Measurements from ENCODE around the gene AIMP2.

AIMP2 gene

GRCh38 chr7:6015917-6016652 lies 7.0 kb downstream of the AIMP2 start:
- H3K9ac ChIP-seq (ENCODE audit: low read depth, low read length), result no peak overlapping the region
- no peaks in the 10 kb centered on the region for H3K9me3 ChIP-seq (ENCODE audit: control insufficient read depth, insufficient read depth, low read length)
- peaks cover 25% of the 10 kb centered on the region for H3K36me3 ChIP-seq (ENCODE audit: insufficient read depth, low read length)
- no peaks in the 10 kb centered on the region for H3K4me1 ChIP-seq (ENCODE audit: insufficient read depth, low read length)

DNA sequence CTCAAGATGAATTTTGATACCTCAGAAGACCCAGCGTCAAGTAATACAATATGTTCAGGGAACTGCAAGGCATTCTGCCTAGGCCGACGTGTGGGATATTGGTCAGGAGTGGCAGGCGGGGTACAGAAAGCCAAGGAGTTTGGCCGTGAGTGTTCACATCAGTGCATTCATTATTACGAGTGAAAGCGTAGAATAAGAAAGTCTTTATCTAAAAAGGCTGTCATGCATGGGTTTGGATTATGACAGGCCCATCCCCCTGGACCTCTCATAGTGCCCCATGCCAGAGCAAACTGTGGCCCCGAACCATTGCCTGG lies 7.5 kb downstream of the AIMP2 start:
- no peaks in the 10 kb centered on the region for H3K4me1 ChIP-seq (ENCODE audit: insufficient read depth, low read length)
- H3K9ac ChIP-seq (ENCODE audit: low read depth, low read length), result no peak overlapping the region
- H3K9me3 ChIP-seq (ENCODE audit: control insufficient read depth, insufficient read depth, low read length), result no peaks in the 10 kb centered on the region
- peaks cover 26% of the 10 kb centered on the region for H3K36me3 ChIP-seq (ENCODE audit: insufficient read depth, low read length)

DNA sequence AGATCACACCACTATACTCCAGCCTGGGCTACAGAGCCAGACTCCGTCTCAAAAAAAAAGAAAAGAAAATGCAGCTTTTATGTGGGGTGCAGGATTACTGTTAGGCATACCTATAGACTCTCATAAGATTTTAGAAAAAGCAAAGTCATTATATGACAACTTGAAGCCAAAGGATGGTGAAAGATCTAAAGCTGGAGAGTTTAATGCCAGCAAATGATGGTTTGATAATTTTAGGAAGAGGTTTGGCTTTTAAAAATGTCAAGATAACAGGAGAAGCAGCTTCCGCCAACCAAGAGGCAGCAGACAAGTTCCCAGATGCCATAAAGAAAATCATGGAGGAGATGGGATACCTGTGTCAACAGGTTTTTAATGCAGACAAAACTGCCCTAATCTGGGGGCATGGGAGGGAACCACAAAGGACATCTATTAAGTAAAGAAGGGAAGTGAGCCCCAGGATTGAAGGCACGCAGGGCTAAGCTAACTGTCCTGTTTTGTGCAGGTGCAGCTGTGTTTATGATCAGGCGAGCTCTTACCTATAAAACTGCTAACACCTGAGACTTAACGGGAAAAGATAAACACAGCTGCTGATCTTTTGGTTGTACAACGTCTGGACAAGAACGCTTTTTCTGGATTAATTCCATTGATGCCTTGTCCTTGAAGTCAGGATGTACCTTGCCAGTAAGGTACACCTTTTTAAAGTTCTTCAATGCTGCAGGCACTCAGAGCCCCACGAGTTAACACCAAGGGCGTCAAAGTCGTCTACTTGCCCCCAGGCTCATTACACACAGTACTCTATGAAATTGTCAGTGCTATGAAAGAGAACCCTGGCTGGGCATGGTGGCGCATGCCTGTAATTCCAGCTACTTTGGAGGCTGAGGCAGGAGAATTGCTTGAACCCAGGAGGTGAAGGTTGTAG lies 11.6 kb downstream of the AIMP2 start:
- no peak overlapping the region for H3K9ac ChIP-seq (ENCODE audit: low read depth, low read length)
- no peaks in the 10 kb centered on the region for H3K9me3 ChIP-seq (ENCODE audit: control insufficient read depth, insufficient read depth, low read length)
- no peaks in the 10 kb centered on the region for H3K4me1 ChIP-seq (ENCODE audit: insufficient read depth, low read length)
- peaks cover 43% of the 10 kb centered on the region for H3K36me3 ChIP-seq (ENCODE audit: insufficient read depth, low read length)

DNA sequence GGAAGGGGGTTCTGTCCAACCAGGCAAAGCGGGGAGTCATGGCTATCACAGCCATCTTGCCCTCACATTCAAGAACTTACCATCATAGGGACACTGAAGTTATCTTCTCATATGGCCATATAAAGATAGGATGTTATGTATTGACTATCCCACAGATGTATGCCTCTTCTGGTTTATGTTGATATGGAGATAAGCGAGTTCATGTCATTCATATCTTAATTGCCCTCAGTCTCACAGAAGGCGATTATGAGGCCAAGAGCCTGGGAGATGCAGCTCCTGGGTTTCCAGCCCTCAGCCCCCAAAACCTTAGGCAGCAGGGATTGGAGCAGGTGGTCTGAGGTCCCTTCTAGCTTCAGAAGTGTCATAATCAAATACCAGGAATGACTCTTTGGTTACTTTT lies 13.6 kb downstream of the AIMP2 start:
- Histone ChIP-seq H3K9ac (ENCODE audit: low read depth, low read length) (no peak overlapping the region), H3K36me3 (ENCODE audit: insufficient read depth, low read length) (peaks cover 36% of the 10 kb centered on the region), H3K4me1 (ENCODE audit: insufficient read depth, low read length) (no peaks in the 10 kb centered on the region), H3K9me3 (ENCODE audit: control insufficient read depth, insufficient read depth, low read length) (no peaks in the 10 kb centered on the region)

DNA sequence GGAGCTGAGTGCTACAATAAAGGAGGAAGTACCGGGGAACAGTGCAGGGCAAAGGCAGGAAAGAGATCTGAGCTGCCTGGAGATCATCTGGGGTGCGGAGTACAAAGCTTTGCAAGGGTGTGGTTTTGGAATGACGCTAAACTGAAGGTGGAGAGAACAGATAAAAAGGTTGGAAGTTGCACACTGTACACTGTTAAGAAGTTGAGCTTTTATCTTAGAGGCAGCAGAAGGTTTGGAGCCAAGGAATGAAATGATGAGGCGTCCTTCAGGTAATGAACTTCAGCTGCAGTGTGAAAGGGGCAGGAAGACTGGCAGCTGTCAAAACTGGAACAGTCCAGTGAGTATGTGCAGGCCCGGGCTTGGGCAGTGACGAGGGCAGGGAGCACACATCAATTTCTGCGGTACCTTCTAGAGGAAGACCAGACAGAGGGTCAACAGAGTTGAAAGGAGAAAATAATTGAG lies 14.9 kb downstream of the AIMP2 start:
- H3K36me3 ChIP-seq (ENCODE audit: insufficient read depth, low read length), result peaks cover 32% of the 10 kb centered on the region
- H3K9ac ChIP-seq (ENCODE audit: low read depth, low read length), result no peak overlapping the region
- H3K4me1 ChIP-seq (ENCODE audit: insufficient read depth, low read length), result no peaks in the 10 kb centered on the region
- H3K9me3 ChIP-seq (ENCODE audit: control insufficient read depth, insufficient read depth, low read length), result no peaks in the 10 kb centered on the region

DNA sequence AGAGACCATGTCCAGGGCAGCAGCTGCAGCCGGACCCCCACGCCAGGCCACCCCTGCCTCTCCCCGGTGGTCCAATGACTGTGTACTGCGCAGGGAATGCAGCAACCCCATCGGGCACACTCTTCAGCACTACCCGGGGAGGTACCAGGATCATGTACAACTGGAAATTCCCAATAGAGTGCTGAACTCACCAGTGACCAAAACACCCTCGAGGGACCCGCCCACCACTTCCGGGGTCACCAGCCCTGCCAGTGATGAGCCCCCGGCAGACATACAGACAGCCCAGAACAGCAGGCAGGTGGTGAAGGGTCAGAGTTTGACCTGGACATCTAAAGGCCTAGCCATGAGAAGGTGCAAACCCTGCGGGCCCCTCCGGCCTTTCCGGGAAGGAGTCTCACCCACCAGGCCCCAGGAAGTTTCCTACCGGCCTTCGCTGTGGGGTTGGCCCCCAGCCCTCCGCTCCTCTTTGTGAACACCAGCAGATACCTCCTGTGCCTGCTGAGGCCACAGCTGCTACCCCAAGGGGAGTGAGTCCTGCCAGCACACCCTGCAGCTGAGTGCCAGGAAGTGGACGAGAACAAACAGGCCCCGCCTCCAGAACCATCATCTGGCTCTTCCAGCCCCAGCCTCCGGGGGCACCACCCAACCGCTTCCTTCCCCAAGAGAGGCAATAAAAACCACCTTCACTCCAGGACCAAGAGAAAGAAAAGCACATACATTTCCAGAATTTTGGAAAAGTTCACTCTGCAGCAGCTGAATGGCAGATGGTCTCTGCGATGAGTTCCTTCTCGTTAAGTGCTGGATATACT lies 17.1 kb downstream of the AIMP2 start:
- H3K36me3 ChIP-seq (ENCODE audit: insufficient read depth, low read length), result peaks cover 22% of the 10 kb centered on the region
- H3K9me3 ChIP-seq (ENCODE audit: control insufficient read depth, insufficient read depth, low read length), result no peaks in the 10 kb centered on the region
- no peak overlapping the region for H3K9ac ChIP-seq (ENCODE audit: low read depth, low read length)
- H3K4me1 ChIP-seq (ENCODE audit: insufficient read depth, low read length), result no peaks in the 10 kb centered on the region

DNA sequence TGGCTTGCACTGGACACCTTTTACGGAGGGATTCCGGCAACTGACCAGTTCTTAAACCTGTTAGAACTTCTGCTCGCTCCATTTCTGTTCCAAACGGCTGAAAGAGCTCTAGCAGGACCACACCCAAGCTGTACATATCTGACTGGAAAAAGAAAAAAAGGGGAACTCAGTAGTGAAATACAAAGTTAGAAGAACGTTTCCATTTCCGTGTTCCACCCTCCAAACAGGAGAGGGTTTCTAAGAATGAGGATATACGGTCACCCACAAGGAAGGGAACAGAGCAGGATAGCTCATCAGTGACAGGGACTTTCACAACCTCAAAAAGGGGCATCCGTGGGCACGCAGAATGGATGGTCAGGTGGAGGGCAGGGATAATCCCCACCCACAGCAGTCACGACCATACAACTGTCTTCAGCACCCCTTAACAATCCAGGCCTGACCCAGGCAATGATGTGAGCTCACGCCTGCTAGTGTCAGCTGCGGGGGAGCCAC lies 17.8 kb downstream of the AIMP2 start:
- Histone ChIP-seq H3K9ac (ENCODE audit: low read depth, low read length) (no peak overlapping the region), H3K4me1 (ENCODE audit: insufficient read depth, low read length) (no peaks in the 10 kb centered on the region), H3K36me3 (ENCODE audit: insufficient read depth, low read length) (peaks cover 22% of the 10 kb centered on the region), H3K9me3 (ENCODE audit: control insufficient read depth, insufficient read depth, low read length) (no peaks in the 10 kb centered on the region)

GRCh38 chr7:6027806-6028365 lies 18.8 kb downstream of the AIMP2 start:
- H3K9me3 ChIP-seq (ENCODE audit: control insufficient read depth, insufficient read depth, low read length), result no peaks in the 10 kb centered on the region
- H3K36me3 ChIP-seq (ENCODE audit: insufficient read depth, low read length), result peaks cover 16% of the 10 kb centered on the region
- H3K9ac ChIP-seq (ENCODE audit: low read depth, low read length), result no peak overlapping the region
- H3K4me1 ChIP-seq (ENCODE audit: insufficient read depth, low read length), result no peaks in the 10 kb centered on the region

GRCh38 chr7:6028563-6028962 lies 19.5 kb downstream of the AIMP2 start:
- peaks cover 9% of the 10 kb centered on the region for H3K36me3 ChIP-seq (ENCODE audit: insufficient read depth, low read length)
- H3K9me3 ChIP-seq (ENCODE audit: control insufficient read depth, insufficient read depth, low read length), result no peaks in the 10 kb centered on the region
- H3K4me1 ChIP-seq (ENCODE audit: insufficient read depth, low read length), result no peaks in the 10 kb centered on the region
- no peak overlapping the region for H3K9ac ChIP-seq (ENCODE audit: low read depth, low read length)

DNA sequence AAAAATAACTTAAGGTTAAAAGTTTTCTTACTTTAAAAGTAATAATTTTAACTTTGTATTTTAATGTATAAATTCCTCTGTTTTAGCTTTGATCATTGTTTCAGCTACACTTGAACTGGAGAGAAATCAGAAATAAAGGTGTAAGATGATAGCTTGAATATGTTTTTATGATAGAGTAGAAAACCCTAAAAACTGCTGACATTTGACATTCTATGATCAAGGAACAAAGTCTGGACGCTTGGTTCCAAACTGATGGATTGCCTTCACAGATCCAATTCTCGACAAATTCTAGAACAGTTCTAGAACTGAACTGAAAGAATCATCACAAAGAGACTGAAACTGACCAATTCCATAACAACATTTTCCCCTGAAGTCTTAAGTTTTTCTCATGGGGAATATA lies 21.9 kb downstream of the AIMP2 start, which contains the start of gene ANKRD61:
TSS of gene ANKRD61 (plus strand) at position 389 of the 400 bp plus-strand sequence. CDS start at position 389, 0 bp downstream.
- no peak within 1 kb of the TSS for H3K9ac ChIP-seq (ENCODE audit: low read depth, low read length)
- peaks cover 5% of the 10 kb centered on the region for H3K36me3 ChIP-seq (ENCODE audit: insufficient read depth, low read length)
- no peaks in the 10 kb centered on the region for H3K9me3 ChIP-seq (ENCODE audit: control insufficient read depth, insufficient read depth, low read length)
- no peaks in the 10 kb centered on the region for H3K4me1 ChIP-seq (ENCODE audit: insufficient read depth, low read length)

DNA sequence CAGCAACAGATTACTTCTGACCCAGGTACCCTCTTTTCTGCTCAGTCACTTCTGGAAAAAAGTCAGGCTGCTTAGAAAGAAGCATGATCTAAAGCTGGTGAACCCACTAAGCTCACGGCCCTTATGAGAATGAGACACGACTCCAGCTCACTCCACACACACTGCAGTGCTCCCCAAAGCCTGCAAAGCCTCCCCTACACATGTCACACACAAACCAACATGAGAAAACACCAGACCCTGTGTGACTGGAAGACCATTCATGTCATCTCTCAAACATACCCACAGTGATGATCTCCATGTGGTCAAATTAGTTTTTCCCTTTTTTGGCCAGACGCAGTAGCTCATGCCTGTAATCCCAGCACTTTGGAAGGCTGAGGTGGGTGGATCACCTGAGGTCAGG lies 22.5 kb downstream of the AIMP2 start:
- Histone ChIP-seq H3K9me3 (ENCODE audit: control insufficient read depth, insufficient read depth, low read length) (no peaks in the 10 kb centered on the region), H3K36me3 (ENCODE audit: insufficient read depth, low read length) (peaks cover 9% of the 10 kb centered on the region), H3K4me1 (ENCODE audit: insufficient read depth, low read length) (no peaks in the 10 kb centered on the region), H3K9ac (ENCODE audit: low read depth, low read length) (no peak overlapping the region)

GRCh38 chr7:6032167-6032566 lies 23.1 kb downstream of the AIMP2 start:
- H3K36me3 ChIP-seq (ENCODE audit: insufficient read depth, low read length), result peaks cover 12% of the 10 kb centered on the region
- no peak overlapping the region for H3K9ac ChIP-seq (ENCODE audit: low read depth, low read length)
- no peaks in the 10 kb centered on the region for H3K9me3 ChIP-seq (ENCODE audit: control insufficient read depth, insufficient read depth, low read length)
- no peaks in the 10 kb centered on the region for H3K4me1 ChIP-seq (ENCODE audit: insufficient read depth, low read length)

DNA sequence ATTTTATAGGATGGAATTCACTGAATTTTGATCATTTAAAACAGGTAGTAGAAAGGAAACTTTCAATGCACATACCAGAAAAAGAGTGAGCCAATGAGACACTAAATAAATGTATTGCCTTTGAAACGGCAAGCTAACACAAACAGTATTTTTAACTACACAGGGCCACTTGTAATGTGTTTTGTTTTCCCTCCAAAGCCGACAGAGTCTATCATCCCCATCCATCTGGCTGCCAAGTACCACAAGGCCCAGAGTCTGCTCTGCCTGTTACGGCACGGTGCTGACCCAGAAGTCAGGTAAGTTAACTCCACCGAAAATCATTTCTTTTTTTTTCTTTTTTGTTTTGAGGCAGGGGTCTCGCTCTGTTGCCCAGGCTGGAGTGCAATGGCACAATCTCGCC lies 23.6 kb downstream of the AIMP2 start:
- Histone ChIP-seq H3K4me1 (ENCODE audit: insufficient read depth, low read length) (no peaks in the 10 kb centered on the region), H3K9me3 (ENCODE audit: control insufficient read depth, insufficient read depth, low read length) (no peaks in the 10 kb centered on the region), H3K9ac (ENCODE audit: low read depth, low read length) (no peak overlapping the region), H3K36me3 (ENCODE audit: insufficient read depth, low read length) (peaks cover 12% of the 10 kb centered on the region)

GRCh38 chr7:6035165-6035564 lies 26.1 kb downstream of the AIMP2 start:
- no peak overlapping the region for H3K9ac ChIP-seq (ENCODE audit: low read depth, low read length)
- peaks cover 19% of the 10 kb centered on the region for H3K36me3 ChIP-seq (ENCODE audit: insufficient read depth, low read length)
- H3K4me1 ChIP-seq (ENCODE audit: insufficient read depth, low read length), result no peaks in the 10 kb centered on the region
- H3K9me3 ChIP-seq (ENCODE audit: control insufficient read depth, insufficient read depth, low read length), result no peaks in the 10 kb centered on the region

Data from ES-I3 (cell line).